Gastrocnemius medialis (tissue), 4 donors: ENCODE data around the gene ARID1B.

Experiments
- POLR2A ChIP-seq, 2 donors: fragments of 450-650 bp; IDR thresholded peaks; one replicate each; pipeline ENCODE4 v1.6.1; 2017; ENCODE audit warnings: antibody characterized with exemption in 2 of 2, mild to moderate bottlenecking in 2 of 2, moderate library complexity in 2 of 2
- TF ChIP-seq, protein P1 (sequence below), 5 experiments: fragments of 450-650 bp in 3 of 5; fragments of 200-600 bp in 2 of 5; sonication (generic) in 2 of 5; IDR thresholded peaks in 4 of 5; conservative IDR thresholded peaks in 1 of 5; 1 replicate in 4 of 5; 2 replicates in 1 of 5; pipeline ENCODE4 v1.5.1; 2016 to 2019; ENCODE audit warnings: antibody characterized with exemption in 5 of 5, mild to moderate bottlenecking in 3 of 5, moderate library complexity in 3 of 5

DNA sequence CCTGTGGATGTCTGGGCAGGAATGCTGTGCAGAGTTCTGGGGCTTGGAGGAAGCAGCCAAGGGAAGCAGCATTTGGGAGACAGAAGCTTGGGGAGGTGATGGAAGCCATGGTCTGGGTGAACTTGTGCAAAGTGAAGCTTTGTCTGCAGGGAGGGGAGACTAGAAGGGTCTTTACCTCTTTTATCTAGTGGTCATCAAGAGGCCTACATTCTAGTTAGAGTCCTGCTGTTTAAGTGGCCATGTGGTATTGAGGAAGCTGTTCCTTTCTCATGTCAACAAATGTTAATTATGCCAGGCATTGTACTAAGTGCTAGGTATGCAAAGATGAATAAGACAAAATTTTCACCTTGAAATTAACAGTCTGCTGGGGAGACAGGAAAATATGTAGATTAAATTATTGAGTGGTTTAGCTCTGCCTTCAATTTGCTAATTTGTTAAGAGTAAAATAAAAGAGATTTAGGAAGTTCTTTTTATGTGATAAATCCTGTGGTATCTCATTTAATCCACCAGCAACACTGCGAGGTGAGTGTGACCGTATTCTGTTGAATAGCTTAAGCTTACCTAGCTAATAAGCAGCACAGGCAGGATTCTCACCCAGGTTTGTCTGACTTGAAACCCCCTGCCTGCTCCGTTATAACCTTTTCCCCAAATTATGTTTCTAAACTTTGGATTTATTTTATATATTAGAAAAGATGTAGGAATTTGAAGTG is 43.1 kb downstream of the ARID1B start:
- TF ChIP-seq, protein P1, sequence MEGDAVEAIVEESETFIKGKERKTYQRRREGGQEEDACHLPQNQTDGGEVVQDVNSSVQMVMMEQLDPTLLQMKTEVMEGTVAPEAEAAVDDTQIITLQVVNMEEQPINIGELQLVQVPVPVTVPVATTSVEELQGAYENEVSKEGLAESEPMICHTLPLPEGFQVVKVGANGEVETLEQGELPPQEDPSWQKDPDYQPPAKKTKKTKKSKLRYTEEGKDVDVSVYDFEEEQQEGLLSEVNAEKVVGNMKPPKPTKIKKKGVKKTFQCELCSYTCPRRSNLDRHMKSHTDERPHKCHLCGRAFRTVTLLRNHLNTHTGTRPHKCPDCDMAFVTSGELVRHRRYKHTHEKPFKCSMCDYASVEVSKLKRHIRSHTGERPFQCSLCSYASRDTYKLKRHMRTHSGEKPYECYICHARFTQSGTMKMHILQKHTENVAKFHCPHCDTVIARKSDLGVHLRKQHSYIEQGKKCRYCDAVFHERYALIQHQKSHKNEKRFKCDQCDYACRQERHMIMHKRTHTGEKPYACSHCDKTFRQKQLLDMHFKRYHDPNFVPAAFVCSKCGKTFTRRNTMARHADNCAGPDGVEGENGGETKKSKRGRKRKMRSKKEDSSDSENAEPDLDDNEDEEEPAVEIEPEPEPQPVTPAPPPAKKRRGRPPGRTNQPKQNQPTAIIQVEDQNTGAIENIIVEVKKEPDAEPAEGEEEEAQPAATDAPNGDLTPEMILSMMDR (IDR thresholded peaks at IDR 0.05 in 4 of 5, conservative IDR thresholded peaks at IDR 0.05 in 1 of 5) = no peak
- no peak for TF ChIP-seq POLR2A (IDR thresholded peaks at IDR 0.05)
